ENCODE data around the gene FAIM2.

Gene FAIM2

DNA sequence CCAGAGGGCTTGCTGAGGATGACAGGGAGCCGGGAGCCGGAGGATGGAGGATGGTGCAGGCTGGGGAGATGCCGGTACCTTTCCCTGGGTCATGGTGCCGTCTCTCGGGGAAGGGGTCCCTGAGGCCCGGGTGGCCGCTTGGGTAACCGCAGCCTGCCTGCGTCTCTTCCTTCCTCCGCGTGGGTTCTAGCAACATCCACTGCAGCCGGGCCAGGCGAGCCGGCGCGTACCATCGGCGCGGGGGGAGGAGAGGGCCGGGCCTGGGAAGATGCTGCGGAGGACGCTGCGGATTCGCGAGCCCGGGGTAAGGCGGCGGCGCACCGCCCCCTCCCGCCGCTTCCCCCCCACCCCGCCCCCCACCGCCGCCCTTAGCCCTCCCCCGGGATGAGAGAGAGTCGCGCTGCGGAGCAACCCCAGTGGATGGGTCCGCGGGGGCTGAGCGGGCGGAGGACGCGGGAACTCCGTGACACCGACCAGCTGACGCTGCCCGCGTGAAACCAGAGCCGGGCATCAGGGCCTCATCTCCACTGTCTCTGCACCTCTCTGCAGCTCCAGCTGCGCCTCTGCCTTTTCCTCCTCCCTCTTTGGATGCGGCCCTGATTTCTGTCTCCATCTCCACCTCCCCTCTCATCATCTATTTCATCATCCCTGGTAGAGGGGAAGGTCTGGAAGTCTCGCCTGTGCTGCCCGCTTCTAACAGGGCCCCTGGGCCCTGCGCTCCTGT lies at the start of gene FAIM2:
Gene FAIM2 (minus strand): TSS at position 201 of the 724 bp plus-strand sequence. CDS start 108 bp downstream, at position 93.
- peak; percentile 26 for DNase-seq

DNA sequence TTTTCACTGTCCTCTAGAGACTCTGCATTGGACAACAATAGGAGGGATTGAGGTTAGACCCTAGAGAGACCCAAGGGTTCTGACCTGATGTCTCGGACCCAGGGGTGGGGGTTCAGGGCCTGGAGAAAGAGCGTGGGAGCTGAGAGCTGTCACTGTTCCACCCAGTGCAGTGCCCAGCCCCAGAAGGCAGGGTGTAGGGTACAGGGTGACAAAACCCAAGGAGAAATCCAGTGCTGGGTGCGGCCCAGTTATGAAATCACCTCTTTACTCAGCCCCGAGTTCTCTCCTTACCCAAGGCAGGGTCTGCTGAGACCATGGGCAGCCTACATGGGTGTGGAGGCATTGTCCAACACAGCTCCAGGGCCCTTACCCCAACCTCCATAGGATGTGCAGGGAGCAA lies 49.5 kb upstream of the FAIM2 start:
- no peak for DNase-seq

DNA sequence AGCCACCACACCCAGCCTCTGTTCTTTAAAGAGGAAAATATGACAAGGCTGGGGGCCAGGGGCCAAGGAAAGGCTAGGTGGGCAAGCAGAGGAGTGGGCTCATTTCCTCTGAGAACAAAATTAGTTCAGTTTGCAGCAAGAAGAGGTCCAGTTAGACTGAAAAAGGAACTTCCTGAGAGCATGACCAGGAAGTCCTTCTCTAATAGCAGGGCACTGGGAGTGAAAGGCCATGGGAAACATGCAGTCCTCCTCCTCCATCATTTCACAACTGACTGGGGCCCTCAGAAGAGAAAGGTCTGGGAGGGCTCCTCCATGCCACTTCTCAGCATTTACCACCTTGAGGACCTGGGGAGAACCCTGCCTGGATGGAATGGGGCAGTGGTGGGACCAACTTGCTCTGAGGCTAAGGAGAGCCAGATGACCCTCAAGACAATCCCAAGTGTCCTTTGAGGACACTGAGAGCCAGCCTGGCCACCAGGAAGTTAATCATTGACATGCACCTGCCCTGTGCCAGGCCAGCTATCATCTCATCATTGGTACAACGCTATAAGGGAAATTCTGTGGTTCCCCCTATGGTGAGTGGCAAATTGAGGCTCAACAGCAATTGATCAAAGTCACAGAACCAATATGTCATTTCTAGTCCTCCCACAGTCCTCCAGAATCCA lies 48.8 kb upstream of the FAIM2 start:
- DNase-seq: no peak

DNA sequence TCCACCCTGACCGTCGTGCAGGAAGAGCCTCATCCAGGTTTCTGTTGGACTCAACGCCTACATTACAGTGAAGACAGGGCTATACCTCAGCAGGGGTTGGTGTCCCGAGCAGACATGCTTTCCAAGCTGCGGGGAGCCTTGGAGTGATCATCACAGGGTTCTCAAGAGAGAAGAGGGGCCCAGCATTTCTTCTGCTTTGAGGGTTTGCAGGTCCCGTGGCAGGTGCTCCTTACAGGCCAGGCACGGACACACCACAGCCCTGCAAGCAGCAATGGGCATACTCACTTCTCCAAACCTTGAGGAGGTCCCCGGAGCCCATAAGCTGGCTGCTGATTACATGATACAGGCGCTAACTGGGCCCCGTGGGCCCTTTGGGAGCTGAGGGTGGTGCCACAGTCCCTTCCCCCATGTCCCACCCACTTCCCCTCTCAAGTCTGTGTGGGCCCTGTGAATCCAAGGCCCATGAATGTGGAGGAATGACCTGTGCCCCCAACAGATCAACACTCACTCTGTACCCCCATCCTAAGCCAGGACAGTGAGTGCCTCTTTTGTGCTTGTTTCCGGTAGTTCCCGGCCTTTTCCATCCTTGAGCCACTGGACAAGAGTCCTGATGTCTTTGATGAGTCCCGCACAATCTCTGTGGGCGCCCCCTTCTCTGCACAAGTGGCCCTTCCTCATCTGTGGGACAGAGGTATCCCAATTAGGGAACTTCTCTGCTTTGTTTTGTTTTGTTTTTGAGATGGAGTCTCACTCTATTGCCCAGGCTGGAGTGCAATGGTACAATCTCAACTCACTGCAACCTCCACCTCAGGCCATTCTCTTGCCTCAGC lies 47.9 kb upstream of the FAIM2 start:
- DNase-seq: no peak

DNA sequence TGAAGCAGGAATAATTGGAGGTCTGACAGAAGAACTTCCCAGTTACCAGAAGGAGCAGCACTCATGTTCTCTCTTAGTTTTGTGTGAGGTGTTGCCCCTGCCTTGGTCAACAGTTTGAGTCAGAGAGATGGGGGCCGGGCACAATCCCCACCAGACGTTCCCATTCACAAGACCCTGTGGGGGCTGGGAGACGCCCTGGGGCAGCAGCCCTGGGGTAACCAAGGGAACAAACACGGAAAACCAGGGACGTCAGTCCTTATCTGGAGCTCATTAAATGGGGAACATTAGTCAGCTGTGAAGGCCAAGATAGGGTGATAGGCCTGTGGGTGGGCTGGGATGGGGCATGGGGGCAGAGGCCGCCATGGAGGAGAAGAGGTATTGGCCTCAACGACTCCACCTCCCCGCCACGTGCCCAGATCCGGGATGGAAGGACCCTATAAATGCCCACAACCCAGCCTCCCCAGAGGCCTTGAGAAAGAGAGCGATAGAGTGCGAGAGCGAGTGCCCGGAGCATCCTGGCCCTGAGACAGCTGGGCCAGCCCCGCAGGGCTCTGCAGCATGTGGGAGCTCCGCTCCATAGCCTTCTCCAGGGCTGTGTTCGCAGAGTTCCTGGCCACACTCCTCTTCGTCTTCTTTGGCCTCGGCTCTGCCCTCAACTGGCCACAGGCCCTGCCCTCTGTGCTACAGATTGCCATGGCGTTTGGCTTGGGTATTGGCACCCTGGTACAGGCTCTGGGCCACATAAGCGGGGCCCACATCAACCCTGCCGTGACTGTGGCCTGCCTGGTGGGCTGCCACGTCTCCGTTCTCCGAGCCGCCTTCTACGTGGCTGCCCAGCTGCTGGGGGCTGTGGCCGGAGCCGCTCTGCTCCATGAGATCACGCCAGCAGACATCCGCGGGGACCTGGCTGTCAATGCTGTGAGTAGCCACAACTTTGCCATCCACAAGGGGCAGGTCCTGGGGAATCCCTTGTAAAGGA lies 46.9 kb upstream of the FAIM2 start, which contains the start of gene AQP2:
Gene AQP2 (plus strand): TSS at position 465 of the 979 bp plus-strand sequence. CDS start 94 bp downstream, at position 559.
- no peak for DNase-seq

DNA sequence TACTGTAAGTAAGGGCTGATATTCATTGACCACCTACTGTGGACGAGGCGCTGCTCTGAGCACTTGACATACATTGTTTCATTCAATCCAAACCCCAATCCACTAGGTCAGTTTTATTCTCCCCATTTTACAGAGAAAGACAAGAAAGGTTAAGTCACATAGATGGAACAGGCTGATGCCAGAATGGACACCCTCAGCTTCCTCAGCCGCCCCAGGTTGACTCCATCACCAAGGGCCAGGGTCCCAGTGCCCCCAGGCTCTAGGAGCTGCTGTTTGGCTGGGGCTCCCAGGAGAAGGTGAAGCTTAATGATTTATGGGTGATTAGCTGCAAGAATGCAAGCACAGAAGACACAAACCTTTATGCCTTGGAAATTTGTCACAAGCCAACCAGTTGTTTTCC lies 46.2 kb upstream of the FAIM2 start:
- no peak for DNase-seq

DNA sequence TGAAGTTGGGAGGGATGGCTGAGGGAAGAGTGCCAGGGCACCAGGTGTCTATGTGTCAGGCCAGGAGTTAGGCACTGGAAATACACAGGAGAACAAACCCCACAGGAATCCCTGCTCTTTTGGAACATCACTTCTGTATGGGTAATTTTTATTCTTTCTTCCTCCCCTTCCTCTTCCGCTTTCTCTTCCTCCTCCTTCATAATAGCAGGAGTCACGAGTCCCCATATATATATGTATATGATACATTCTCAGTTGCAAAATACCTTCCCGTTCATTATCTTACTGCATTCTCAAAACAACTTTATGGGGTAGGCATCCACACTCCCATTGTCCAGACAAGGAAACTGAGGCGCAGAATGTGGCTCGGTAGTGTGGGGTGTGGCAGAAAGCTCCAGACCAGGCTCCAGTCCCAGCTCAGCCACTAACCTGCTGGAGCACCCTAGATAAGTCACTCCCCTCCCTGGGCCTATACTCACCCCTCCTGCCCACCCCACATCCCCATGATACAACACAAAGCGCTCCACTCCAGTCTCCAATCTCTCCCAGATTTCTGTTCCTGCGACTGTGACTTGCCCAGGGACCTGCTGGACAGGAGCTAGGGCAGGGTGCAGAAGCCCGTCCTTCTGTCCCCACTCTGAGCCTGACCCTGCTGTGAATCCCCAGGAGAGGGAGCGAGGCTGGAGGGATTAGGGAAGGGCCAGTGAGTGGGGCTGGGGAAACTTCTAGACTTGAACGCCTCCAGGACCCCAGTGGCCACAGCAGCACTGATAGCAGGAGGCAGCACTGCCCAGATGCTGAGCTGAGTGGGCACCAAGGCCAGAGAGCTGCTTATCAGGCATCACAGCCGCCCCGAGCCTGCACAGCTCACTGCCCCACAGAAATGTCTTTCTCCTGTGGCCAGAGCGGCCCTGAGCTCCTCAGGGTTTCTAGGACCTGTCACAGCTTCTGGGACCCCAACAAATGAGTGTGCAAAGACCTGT lies 45.5 kb upstream of the FAIM2 start:
- no peak for DNase-seq

DNA sequence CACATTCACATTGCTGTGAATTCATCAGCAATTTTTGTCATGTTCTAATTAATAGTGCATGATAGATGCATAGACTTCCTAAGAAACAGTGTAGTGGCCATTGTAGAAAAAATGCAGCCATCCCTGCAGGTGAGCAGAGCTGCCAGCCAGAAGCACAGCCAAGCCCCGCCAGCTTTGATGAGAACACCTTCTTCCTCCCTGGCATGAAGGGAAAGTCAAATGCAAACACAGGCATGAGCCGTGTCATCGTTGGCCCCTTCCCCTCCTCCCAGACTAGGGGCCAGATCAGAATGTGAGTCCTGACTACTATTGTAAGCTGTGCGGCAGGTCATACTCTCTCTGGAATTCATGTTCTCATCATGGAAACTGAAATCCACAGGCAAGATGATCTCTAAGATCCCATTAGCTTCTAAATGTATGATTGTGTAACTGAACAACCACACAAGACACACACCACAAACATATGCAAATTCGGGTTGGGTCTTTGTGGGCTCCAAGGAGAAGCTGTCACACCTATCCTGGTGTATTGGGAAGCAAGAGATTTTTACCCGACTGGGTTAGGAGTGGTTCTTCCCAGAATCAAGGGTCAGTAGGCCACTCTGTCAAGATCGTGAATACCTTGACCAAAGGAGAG lies 44.0 kb upstream of the FAIM2 start:
- DNase-seq: no peak

DNA sequence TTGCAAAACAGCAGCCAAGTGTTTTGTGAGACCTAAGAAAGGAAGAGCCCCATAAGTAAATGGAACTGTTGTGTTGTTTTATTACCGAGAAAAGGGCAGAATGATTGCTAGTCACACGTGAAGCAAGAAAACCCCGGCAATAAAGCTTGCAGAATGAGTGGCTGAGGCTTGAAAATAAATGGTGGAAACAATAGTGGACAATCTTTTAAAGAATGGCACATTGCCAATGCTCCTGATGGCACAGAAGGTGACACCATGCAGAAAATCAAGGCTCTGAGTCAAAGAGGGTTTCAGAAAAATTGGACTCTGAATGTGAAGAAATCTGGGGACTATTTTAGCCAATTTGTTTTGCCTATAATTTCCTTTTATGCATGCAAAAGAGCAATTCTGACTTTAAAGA lies 42.8 kb upstream of the FAIM2 start:
- DNase-seq: no peak

DNA sequence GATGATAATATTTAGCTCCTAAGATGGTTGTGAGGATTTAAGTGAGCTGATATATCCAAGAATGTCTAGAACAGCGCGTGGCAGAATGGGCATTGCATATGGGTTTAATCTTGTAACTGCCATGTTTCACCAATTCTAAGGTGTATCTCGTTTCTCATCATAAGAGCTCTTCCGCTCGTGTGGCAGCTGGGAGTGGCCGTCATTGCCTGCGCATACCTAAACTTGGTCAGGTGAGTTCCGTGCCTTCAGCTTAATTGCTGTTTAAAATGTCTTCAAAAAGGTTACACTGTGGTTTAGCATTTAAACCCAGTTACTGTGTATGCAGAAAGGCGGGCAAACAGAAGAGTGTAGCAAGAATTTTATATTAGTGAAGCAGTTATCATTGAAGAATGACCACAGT lies 42.4 kb upstream of the FAIM2 start:
- no peak for DNase-seq

DNA sequence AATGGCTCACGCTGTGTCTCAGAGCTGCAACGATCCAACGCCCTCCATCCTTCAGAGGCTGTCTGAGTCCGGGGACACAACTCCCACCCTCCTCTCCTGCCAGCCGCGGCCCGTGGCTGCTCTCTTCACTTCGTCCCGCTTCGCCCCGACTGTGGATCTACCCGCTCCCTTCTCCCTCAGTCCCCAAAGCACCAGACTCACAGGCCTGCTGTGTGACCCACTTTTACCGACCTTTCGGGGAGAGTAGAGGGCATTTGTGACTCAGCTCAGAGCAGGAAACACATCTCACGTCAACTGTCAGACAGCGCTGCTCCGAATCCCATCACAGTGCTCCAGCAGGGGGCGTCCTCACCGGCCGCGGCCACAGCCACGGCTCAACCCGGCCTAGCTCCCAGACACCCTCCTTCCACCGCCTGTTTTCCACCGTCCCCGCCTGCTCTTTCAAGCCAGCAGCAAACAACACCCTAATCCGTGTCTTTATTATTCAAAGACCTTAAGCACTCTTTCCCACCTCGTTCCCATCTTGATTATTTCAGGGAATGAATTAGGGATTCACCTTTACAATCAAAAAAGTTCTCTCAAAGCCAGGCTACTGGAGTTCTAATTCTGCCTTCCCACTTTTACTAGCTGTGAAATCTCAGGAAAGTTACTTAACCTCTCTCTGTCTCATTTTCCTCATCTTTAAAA lies 41.8 kb upstream of the FAIM2 start:
- DNase-seq: peak; percentile 67

DNA sequence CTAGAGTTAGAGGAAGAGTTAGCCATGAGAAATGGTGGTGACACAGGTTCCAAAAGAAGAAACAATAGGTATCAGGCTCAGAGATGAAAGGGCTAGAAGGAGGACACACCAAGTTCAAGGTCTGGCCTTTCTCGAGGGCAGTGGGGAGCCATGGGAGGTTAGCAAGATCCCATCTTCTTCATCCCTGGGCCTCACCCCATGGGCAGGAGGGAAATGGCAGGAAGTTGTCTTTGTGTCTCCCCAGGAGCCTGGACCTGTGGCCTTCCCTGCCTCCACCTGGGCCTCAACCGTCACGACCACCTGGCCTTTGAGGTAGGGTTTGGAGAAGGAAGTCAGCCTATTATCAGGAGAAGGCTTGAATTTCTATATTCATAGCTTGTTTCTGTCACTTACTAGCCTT lies 41.0 kb upstream of the FAIM2 start:
- DNase-seq: no peak

DNA sequence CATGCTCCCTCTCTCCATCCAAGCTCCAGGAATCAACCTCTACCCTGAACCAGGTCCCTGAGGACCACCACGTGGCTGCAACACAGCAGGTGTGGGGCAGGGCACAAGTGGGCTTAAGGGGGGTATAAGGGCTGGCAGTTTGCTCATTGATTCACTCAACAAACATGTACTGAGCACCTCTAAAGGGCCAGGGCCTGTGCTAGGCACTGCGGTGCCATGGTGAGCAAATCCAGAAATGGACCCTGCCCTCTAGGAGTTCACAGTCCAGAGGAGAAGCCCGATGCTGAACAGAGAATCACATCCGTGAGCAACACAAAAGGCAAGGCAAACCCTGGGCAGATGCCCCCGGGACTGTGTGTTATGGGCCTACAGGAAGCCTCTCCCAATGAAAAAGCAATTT lies 40.3 kb upstream of the FAIM2 start:
- DNase-seq: no peak

DNA sequence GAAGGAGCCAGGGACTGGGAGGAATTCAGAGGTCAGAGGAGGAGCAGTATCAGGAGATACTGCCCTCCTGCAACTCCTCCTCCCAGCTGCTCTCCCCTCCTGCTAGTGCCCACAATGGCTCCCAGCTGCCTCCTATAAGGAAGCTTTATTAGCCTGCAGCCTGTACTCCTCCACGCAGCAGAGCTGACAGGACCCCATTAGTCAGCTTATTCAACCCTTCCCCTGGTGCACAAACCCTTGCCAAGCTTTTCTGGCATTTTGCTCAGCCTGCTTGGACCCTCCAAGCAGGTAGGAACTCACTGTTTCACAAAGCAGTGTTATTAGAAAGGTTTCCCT lies 39.9 kb upstream of the FAIM2 start:
- DNase-seq: no peak

DNA sequence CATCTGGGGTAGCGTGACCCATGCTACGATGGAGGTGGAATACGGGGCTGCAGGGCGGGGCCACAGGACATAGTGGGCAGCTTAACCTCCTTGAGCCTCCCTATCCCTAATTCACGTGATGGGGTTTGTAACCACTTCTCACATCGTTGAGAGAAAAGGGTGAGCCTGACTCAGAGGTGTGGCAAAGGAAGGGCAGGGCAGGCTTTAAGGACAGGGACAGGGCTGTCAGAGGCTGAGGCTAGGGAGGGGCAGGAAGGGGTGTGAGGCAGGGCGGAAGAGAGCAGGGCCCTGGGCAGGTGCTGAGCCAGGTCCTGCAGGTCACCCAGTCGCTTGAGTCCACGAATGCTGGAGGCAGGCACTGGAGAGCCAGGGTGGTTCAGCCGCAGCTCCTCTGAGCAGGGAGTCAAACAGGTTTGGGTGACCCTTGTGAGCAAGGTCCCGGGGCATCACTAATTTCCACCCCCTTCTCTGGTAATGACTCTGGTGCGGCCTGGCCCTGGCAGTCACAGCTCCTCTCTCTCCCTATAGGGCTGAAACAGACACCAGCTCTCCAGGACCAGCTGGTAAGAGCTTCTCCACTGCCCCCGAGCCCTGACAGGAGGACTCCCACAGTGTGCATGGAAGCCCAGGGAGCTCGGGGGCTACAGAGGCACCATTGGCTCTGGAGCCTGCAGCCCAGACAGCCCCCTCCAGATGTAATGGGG lies 39.4 kb upstream of the FAIM2 start:
- no peak for DNase-seq

DNA sequence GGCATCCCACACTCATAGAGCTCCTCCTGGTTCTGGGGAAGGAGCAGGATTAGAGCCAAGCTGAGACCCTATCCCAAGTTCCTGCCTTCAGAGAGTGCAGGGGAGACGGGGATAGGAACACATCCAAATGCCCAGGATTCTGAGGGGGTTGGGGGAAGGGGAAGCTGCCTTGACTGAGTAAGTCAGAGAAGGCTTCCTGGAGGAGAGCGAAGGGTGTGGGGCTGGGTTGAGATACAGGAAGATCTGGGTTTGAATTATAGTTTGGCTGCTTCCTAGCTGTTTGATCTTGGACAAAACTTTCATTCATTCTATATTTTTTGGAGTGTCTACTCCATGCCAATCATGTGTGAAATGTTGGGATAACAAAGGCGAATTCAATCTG lies 38.8 kb upstream of the FAIM2 start:
- no peak for DNase-seq

DNA sequence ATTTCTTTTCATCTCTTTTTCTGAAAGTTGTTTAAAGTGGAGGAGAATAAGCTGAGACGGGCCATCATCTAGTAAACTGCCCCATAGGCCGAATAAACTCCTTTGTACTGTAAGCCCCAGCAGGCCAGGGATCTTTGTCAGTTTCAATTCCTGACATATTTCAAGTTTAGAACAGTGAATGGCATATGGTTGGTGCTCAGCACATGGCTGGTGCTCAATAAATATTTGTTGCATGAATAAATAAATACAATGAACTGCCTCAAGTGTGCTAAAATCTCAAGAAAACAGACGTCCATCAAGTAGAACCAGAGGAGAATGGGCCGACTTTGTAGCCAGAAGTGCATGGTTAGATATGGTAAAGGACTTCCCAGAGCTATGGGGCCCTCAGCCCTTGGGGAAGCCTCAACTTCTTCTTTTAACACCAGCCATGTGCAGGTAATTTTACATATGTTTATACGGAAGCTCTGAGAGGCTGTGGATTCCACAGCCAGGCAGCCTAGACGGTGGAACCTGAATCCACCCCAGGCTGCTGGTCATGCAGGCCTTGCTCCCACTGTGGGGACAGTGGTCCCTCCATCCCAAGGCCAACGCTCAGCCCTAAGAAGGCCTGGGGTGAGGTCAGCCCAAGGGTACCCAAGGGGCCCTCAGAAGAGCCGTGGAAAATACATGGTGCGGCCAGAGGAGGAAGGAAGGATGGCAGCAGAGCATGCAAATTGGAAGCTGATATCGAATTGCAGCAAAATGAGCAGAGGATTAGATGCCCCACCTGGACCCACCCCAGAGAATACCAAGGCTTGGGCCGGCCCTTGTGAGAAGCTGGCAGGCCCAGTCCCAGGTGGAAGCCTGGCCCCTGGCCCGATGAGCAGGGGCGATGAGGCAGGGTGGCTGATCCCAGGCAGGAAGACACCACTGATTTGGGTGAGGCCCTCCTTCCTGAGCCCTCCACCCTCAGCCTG lies 38.1 kb upstream of the FAIM2 start:
- no peak for DNase-seq

DNA sequence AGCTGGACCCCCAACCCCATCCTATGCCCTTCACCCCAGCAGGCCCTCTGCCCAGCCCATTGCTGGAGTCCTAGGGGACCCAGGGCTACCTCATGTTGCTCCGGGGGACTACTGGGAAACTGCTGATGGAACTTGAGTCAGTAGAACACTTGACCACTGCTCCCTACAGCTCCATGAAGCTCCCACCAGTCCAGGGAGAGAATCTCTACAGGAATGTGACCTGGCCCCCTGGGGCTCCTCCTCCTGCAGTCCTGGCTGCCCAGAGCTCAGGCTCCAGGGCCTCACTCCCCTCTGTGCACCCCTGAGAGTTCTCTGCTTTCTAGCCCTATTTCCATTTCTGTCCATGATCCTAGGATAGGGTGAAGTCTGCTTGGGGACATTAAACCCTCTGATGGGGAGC lies 36.0 kb upstream of the FAIM2 start:
- no peak for DNase-seq
